Measurements from ENCODE around the gene CPSF4. TPM values are rescaled to one million over a fixed set of nuclear protein-coding genes. Genes with fewer than 3 reads are reported as not detected.
A peak's percentile ranks its signal among the peaks of the same experiment; 100 is the strongest.

The CPSF4 gene
- total and polyA plus RNA-seq, 8 donors: 4.5 to 43.8 (median 27.2) TPM

- peaks cover 26 to 55% (median 46%) of the 10 kb centered on the region in 4 donors for H3K4me1 ChIP-seq
- no peaks in the 10 kb centered on the region for H3K36me3 ChIP-seq
- intact Hi-C loops (cut with DNase I; ENCODE audit: low total_unique reads): loop anchor here (10.0 kb wide), 1 partner anchor 51 kb away; the partner anchor contains the start of genes FAM200A and ZNF655
- TF ChIP-seq POLR2A (IDR thresholded peaks at IDR 0.05): no peak
- no peak for TF ChIP-seq POLR2AphosphoS5 (IDR thresholded peaks at IDR 0.05)
- TF ChIP-seq EP300 (IDR thresholded peaks at IDR 0.05): no peak
- TF ChIP-seq CTCF (IDR thresholded peaks at IDR 0.05): no peak
- peak overlapping the region; percentile 93 to 96 (median 95) for H3K27ac ChIP-seq
- H3K4me3 ChIP-seq: peak overlapping the region; percentile 67 to 82 (median 76)
- H3K9me3 ChIP-seq: no peaks in the 10 kb centered on the region
- 8 to 12% (median 9%) methylated on average over 19 of the region's 19 CpGs for WGBS, 5 donors
- no peak for DNase-seq
- no peaks in the 10 kb centered on the region for H3K27me3 ChIP-seq
These were observed 65.5 kb downstream of the CPSF4 start for GRCh38 chr7:99504281-99504602.

GRCh38 chr7:99504603-99505323 is 66.0 kb downstream of the CPSF4 start, which contains the start of gene ZKSCAN5:
ZKSCAN5 (plus strand) TSS chr7:99504662; CDS start chr7:99506045, 1,383 bp downstream.
- H3K27me3 ChIP-seq: no peaks in the 10 kb centered on the region
- no peaks in the 10 kb centered on the region for H3K9me3 ChIP-seq
- WGBS, 5 donors: 0 to 1% (median 0%) methylated on average over 45 to 53 of the region's 53 CpGs
- intact Hi-C loops (cut with DNase I; ENCODE audit: low total_unique reads): loop anchor here (10.0 kb wide), 1 partner anchor 50 kb away; the partner anchor contains the start of genes FAM200A and ZNF655
- H3K36me3 ChIP-seq: peaks cover 0 to 5% (median 0%) of the 10 kb centered on the region in 4 donors
- DNase-seq: peak; percentile 99
- TF ChIP-seq POLR2AphosphoS5 (IDR thresholded peaks at IDR 0.05): peak; percentile 37 to 90 (median 83)
- no peak for TF ChIP-seq EP300 (IDR thresholded peaks at IDR 0.05)
- peak in 2 of 7 experiments; percentile 13 to 22 for TF ChIP-seq CTCF (IDR thresholded peaks at IDR 0.05)
- H3K27ac ChIP-seq: peak within 1 kb of the TSS; percentile 93 to 96 (median 95)
- H3K4me1 ChIP-seq: peaks cover 26 to 54% (median 46%) of the 10 kb centered on the region in 4 donors
- H3K4me3 ChIP-seq: peak within 1 kb of the TSS; percentile 67 to 82 (median 76)

DNA sequence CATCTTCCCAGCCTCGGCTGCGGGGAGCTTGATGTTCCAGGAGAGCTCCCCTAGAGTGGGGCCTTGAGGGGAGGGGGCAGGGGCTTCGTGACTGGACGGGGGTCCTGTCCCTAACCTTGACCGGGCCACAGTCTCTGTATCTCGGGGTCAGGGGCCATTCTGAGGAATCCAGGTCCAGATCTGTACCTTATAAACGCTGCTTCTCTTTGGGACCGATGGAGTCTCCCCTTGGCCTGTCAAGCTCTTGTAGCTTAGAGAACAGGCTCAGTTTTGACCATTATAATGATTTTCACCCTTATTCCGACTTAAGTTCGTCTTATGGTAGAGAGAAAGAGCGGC is 66.5 kb downstream of the CPSF4 start:
- H3K27ac ChIP-seq: peak overlapping the region; percentile 93 to 96 (median 95)
- intact Hi-C loops (cut with DNase I; ENCODE audit: low total_unique reads): loop anchor here (10.0 kb wide), 1 partner anchor 50 kb away; the partner anchor contains the start of genes FAM200A and ZNF655
- 2 to 4% (median 3%) methylated on average over 11 of the region's 11 CpGs for WGBS, 5 donors
- H3K4me3 ChIP-seq: peak overlapping the region; percentile 67 to 82 (median 76)
- H3K9me3 ChIP-seq: no peaks in the 10 kb centered on the region
- no peaks in the 10 kb centered on the region for H3K27me3 ChIP-seq
- H3K36me3 ChIP-seq: peaks cover 0 to 8% (median 2%) of the 10 kb centered on the region in 4 donors
- no peak for DNase-seq
- peaks cover 26 to 54% (median 46%) of the 10 kb centered on the region in 4 donors for H3K4me1 ChIP-seq
- TF ChIP-seq POLR2A (IDR thresholded peaks at IDR 0.05) (peak in 1 of 4 donors; percentile 34), EP300 (IDR thresholded peaks at IDR 0.05) (no peak)

Other genes starting within 250 kb of the CPSF4 start
- 1 to 10 TPM in 2 of 5 donors, not detected in 3; 1.5 to 4.5 TPM for gene KPNA7, start 230.8 kb upstream of the CPSF4 start, total RNA-seq
- 1 to 10 TPM in 1 of 3 donors, under 1 TPM in 2; 0.23 to 4.7 (median 0.62) TPM for gene KPNA7, start 230.8 kb upstream of the CPSF4 start, polyA plus RNA-seq
- gene MYH16, start 166.1 kb upstream of the CPSF4 start, total RNA-seq: under 1 TPM in 1 of 5 donors, not detected in 4; 0.37 TPM
- gene MYH16, start 166.1 kb upstream of the CPSF4 start, polyA plus RNA-seq: under 1 TPM in 1 of 3 donors, not detected in 2; 0.05 TPM
- gene ARPC1A, start 113.0 kb upstream of the CPSF4 start, total RNA-seq: 100 to 1,000 TPM in 4 of 5 donors, 10 to 100 TPM in 1; 93.3 to 220 (median 117) TPM
- 100 to 1,000 TPM; 165 to 344 (median 257) TPM for gene ARPC1A, start 113.0 kb upstream of the CPSF4 start, polyA plus RNA-seq
- gene ARPC1B, start 64.2 kb upstream of the CPSF4 start, total RNA-seq: 100 to 1,000 TPM in 3 of 5 donors, 10 to 100 TPM in 2; 25.1 to 229 (median 113) TPM
- gene ARPC1B, start 64.2 kb upstream of the CPSF4 start, polyA plus RNA-seq: 100 to 1,000 TPM in 2 of 3 donors, 10 to 100 TPM in 1; 89.9 to 196 (median 106) TPM
- 10 to 100 TPM; 22.8 to 79.9 (median 32.3) TPM for gene PDAP1, start 30.3 kb upstream of the CPSF4 start, total RNA-seq
- 100 to 1,000 TPM; 129 to 153 (median 133) TPM for gene PDAP1, start 30.3 kb upstream of the CPSF4 start, polyA plus RNA-seq
- 100 to 1,000 TPM in 1 of 5 donors, 10 to 100 TPM in 4; 58.0 to 122 (median 82.3) TPM for gene BUD31, start 30.0 kb upstream of the CPSF4 start, total RNA-seq
- 100 to 1,000 TPM; 127 to 155 (median 151) TPM for gene BUD31, start 30.0 kb upstream of the CPSF4 start, polyA plus RNA-seq
- 1 to 10 TPM in 4 of 5 donors, under 1 TPM in 1; 0.87 to 3.5 (median 2.7) TPM for gene PTCD1, start 145 bp upstream of the CPSF4 start, total RNA-seq
- 1 to 10 TPM; 1.8 to 3.1 (median 2.0) TPM for gene PTCD1, start 145 bp upstream of the CPSF4 start, polyA plus RNA-seq
- gene ATP5MF, start 27.2 kb downstream of the CPSF4 start, total RNA-seq: 100 to 1,000 TPM in 4 of 5 donors, 1 to 10 TPM in 1; 1.2 to 441 (median 159) TPM
- gene ATP5MF, start 27.2 kb downstream of the CPSF4 start, polyA plus RNA-seq: 1,000 to 10,000 TPM; 1,153 to 1,530 (median 1,469) TPM
- 10 to 100 TPM; 14.6 to 55.6 (median 22.0) TPM for gene ZNF789, start 33.9 kb downstream of the CPSF4 start, total RNA-seq
- 1 to 10 TPM; 6.6 to 9.8 (median 7.2) TPM for gene ZNF789, start 33.9 kb downstream of the CPSF4 start, polyA plus RNA-seq
- gene ZNF394, start 61.3 kb downstream of the CPSF4 start, total RNA-seq: 100 to 1,000 TPM in 1 of 5 donors, 10 to 100 TPM in 4; 16.9 to 177 (median 48.0) TPM
- 10 to 100 TPM; 15.7 to 16.7 (median 16.4) TPM for gene ZNF394, start 61.3 kb downstream of the CPSF4 start, polyA plus RNA-seq
- 10 to 100 TPM in 1 of 5 donors, 1 to 10 TPM in 3, under 1 TPM in 1; 0.58 to 11.4 (median 4.0) TPM for gene ZKSCAN5, start 65.7 kb downstream of the CPSF4 start, total RNA-seq
- 1 to 10 TPM; 2.7 to 3.8 (median 2.9) TPM for gene ZKSCAN5, start 65.7 kb downstream of the CPSF4 start, polyA plus RNA-seq
- gene FAM200A, start 113.2 kb downstream of the CPSF4 start, total RNA-seq: 10 to 100 TPM in 1 of 5 donors, 1 to 10 TPM in 2, under 1 TPM in 2; 0.45 to 35.9 (median 3.3) TPM
- 1 to 10 TPM; 3.1 to 4.2 (median 3.5) TPM for gene FAM200A, start 113.2 kb downstream of the CPSF4 start, polyA plus RNA-seq
- 100 to 1,000 TPM in 2 of 5 donors, 10 to 100 TPM in 3; 55.8 to 162 (median 94.5) TPM for gene ZNF655, start 119.7 kb downstream of the CPSF4 start, total RNA-seq
- 10 to 100 TPM; 33.0 to 41.2 (median 37.5) TPM for gene ZNF655, start 119.7 kb downstream of the CPSF4 start, polyA plus RNA-seq
- gene TMEM225B, start 159.3 kb downstream of the CPSF4 start, total RNA-seq: 1 to 10 TPM in 1 of 5 donors, under 1 TPM in 1, not detected in 3; 0.73 to 4.3 TPM
- gene TMEM225B, start 159.3 kb downstream of the CPSF4 start, polyA plus RNA-seq: 1 to 10 TPM in 1 of 3 donors, under 1 TPM in 1, not detected in 1; 0.75 to 1.2 TPM
- 10 to 100 TPM; 10.7 to 16.2 (median 12.3) TPM for gene ZSCAN25, start 178.0 kb downstream of the CPSF4 start, total RNA-seq
- gene ZSCAN25, start 178.0 kb downstream of the CPSF4 start, polyA plus RNA-seq: 1 to 10 TPM; 3.5 to 4.1 (median 3.7) TPM
- gene CYP3A5, start 241.1 kb downstream of the CPSF4 start, total RNA-seq: 100 to 1,000 TPM in 4 of 5 donors, 10 to 100 TPM in 1; 45.2 to 538 (median 423) TPM
- 10 to 100 TPM; 26.3 to 81.7 (median 44.5) TPM for gene CYP3A5, start 241.1 kb downstream of the CPSF4 start, polyA plus RNA-seq

Measured in stomach (tissue), 9 donors.